Measurements from ENCODE around the gene CTDSP1. TPM values are rescaled to one million over a fixed set of nuclear protein-coding genes. Genes with fewer than 3 reads are reported as not detected.
A peak's percentile ranks its signal among the peaks of the same experiment; 100 is the strongest.

Gene CTDSP1
- 72.3 and 81.7 TPM in 2 replicates for total RNA-seq

GRCh38 chr2:218399391-218400166 is at the start of gene CTDSP1:
Gene CTDSP1, plus strand, starts transcription at chr2:218399868. Its CDS starts 223 bp downstream, at chr2:218400091.

GRCh38 chr2:218381916-218382366 is 17.7 kb upstream of the CTDSP1 start, which contains the start of gene SLC11A1:
Gene SLC11A1, plus strand, starts transcription at chr2:218382273. Its CDS starts 96 bp downstream, at chr2:218382369.

GRCh38 chr2:218418717-218419458 is 19.2 kb downstream of the CTDSP1 start, which contains the start of gene VIL1:
Gene VIL1, plus strand, starts transcription at chr2:218419123. Its CDS starts 4,656 bp downstream, at chr2:218423779.

Small RNAs within 50 kb of the gene (small RNA-seq; reads per million reads assigned to genes)
- 654 reads per million, percentile 99 among the genes with 10 or more reads in this experiment for gene MIR26B

Other genes with a start within 250 kb of the CTDSP1 start
- gene CXCR1, start 232.9 kb upstream of the CTDSP1 start, total RNA-seq = not detected in 2 replicates
- gene ARPC2, start 182.7 kb upstream of the CTDSP1 start, total RNA-seq = 459 and 566 TPM in 2 replicates
- gene GPBAR1, start 138.9 kb upstream of the CTDSP1 start, total RNA-seq = 0.10 and 0.33 TPM in 2 replicates
- gene AAMP, start 129.7 kb upstream of the CTDSP1 start, total RNA-seq = 84.7 and 87.2 TPM in 2 replicates
- gene PNKD, start 129.3 kb upstream of the CTDSP1 start, total RNA-seq = 20.6 and 21.9 TPM in 2 replicates
- gene TMBIM1, start 107.4 kb upstream of the CTDSP1 start, total RNA-seq = 132 and 142 TPM in 2 replicates
- not detected in 2 replicates for gene CATIP, start 43.0 kb upstream of the CTDSP1 start, total RNA-seq
- under 0.01 and 0.10 TPM in 2 replicates for gene SLC11A1, start 17.6 kb upstream of the CTDSP1 start, total RNA-seq
- gene VIL1, start 19.3 kb downstream of the CTDSP1 start, total RNA-seq = not detected in 2 replicates
- 9.1 and 12.4 TPM in 2 replicates for gene USP37, start 168.5 kb downstream of the CTDSP1 start, total RNA-seq
- 63.4 and 77.7 TPM in 2 replicates for gene CNOT9, start 169.0 kb downstream of the CTDSP1 start, total RNA-seq
- gene PLCD4, start 208.0 kb downstream of the CTDSP1 start, total RNA-seq = 2.9 and 6.5 TPM in 2 replicates

Measured in vein endothelial cell (primary cell).